Calu3 (cell line): ENCODE results near the gene RAB1A. TPM values are rescaled to one million over a fixed set of nuclear protein-coding genes. Genes with fewer than 3 reads are reported as not detected.

ENCODE experiments used
- BruUV-seq: library from RNA; stranded (reverse); fragments of 400-500 nt; replicated peaks from 2 replicates; lab custom pipeline; 2021; lab: Mats Ljungman, UMichigan
- CTCF ChIA-PET: fragments of 300-600 bp; sonication (Branson Sonifier 250); formaldehyde crosslinking; loops from one replicate; lab custom pipeline; 2022; ENCODE audit warnings: antibody characterized with exemption; lab: Charles Lee
- DNase-seq: peaks from one replicate; pipeline ENCODE4 v3.0.0; 2022
- H3K27ac Mint-ChIP-seq: one replicate; pipeline ENCODE4 v1.8.0; 2022; ENCODE audit warnings: mixed read lengths; ENCODE audit not compliant: unreplicated experiment
- H3K27me3 Mint-ChIP-seq: one replicate; pipeline ENCODE4 v1.8.0; 2022; ENCODE audit warnings: mixed read lengths; ENCODE audit not compliant: unreplicated experiment
- H3K36me3 Mint-ChIP-seq: one replicate; pipeline ENCODE4 v1.8.0; 2022; ENCODE audit warnings: mild to moderate bottlenecking, moderate library complexity, mixed read lengths; ENCODE audit not compliant: insufficient read depth, unreplicated experiment
- H3K4me1 Mint-ChIP-seq: one replicate; pipeline ENCODE4 v1.8.0; 2022; ENCODE audit warnings: mild to moderate bottlenecking, low read depth, mixed read lengths; ENCODE audit not compliant: unreplicated experiment
- H3K4me3 Mint-ChIP-seq: one replicate; pipeline ENCODE4 v1.8.0; 2022; ENCODE audit warnings: mild to moderate bottlenecking, low read depth, moderate library complexity, mixed read lengths; ENCODE audit not compliant: unreplicated experiment
- H3K9me3 Mint-ChIP-seq: one replicate; pipeline ENCODE4 v1.8.0; 2022; ENCODE audit warnings: low read depth, mixed read lengths; ENCODE audit not compliant: unreplicated experiment
- CTCF ChIP-seq: fragments of 200-600 bp; IDR thresholded peaks from one replicate; pipeline ENCODE4 v1.8.0; 2022; ENCODE audit warnings: antibody characterized with exemption; ENCODE audit not compliant: unreplicated experiment
- intact Hi-C: fragments of 100-400 bp; cut with micrococcal nuclease; formaldehyde crosslinking; loops from one replicate; pipeline ENCODE4 v1.10.0; 2022; ENCODE audit not compliant: unreplicated experiment
- total RNA-seq: library from RNA; stranded (reverse); gene quantifications from 2 replicates; pipeline ENCODE4 v1.2.3, GENCODE V29; 2022

Gene RAB1A
- total RNA-seq, 1 experiment from 2014 or later: 148 TPM

DNA sequence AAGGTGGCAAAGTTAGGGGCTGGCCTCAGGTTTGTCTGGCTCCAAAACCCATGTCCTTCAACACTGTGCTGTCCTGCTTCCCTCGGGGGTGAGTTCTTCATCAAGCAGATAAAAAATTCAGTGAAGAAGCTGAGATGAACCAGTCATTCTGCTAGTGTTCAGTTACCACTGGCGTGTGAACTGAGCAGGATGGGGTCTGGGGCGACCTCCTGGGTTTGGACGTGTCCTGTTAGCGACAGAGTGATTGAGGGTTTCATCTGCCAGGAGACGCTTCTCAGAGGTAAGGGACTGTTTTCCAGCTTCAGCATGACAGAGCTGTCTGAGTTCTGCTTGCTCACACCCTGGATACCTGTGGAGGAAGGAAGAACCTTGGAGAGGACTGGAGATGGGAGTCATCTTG, 59.0 kb downstream of the RAB1A start:
- no peak for TF ChIP-seq CTCF
- Mint-ChIP-seq H3K36me3 (peaks cover 49% of the 10 kb centered on the region), H3K27ac (peak overlapping the region; percentile 38), H3K4me1 (no peaks in the 10 kb centered on the region), H3K4me3 (no peak overlapping the region), H3K9me3 (no peaks in the 10 kb centered on the region), H3K27me3 (no peaks in the 10 kb centered on the region)
- no peak for DNase-seq
- BruUV-seq: no TSS peak
- CTCF ChIA-PET: interaction anchor here (1.7 kb wide), 1 partner anchor 98 kb away, joined by 9 read pairs; no protein-coding TSS in a partner anchor
- intact Hi-C loops: no loop called here

- CTCF ChIA-PET: interaction anchor here (1.7 kb wide), 1 partner anchor 99 kb away, joined by 9 read pairs; no protein-coding TSS in a partner anchor
- no TSS peak for BruUV-seq
- Mint-ChIP-seq H3K36me3 (peaks cover 49% of the 10 kb centered on the region), H3K27ac (peak overlapping the region; percentile 38), H3K9me3 (no peaks in the 10 kb centered on the region), H3K4me3 (no peak overlapping the region), H3K27me3 (no peaks in the 10 kb centered on the region), H3K4me1 (no peaks in the 10 kb centered on the region)
- no peak for DNase-seq
- intact Hi-C loops: no loop called here
- no peak for TF ChIP-seq CTCF
Observed at GRCh38 chr2:65070172-65070830, 59.6 kb downstream of the RAB1A start.

GRCh38 chr2:65069439-65069824, 60.5 kb downstream of the RAB1A start:
- Mint-ChIP-seq H3K27ac (no peak overlapping the region), H3K4me3 (no peak overlapping the region), H3K9me3 (no peaks in the 10 kb centered on the region), H3K36me3 (peaks cover 49% of the 10 kb centered on the region), H3K27me3 (no peaks in the 10 kb centered on the region), H3K4me1 (peaks cover 8% of the 10 kb centered on the region)
- CTCF ChIA-PET: no interaction called here
- no peak for TF ChIP-seq CTCF
- no TSS peak for BruUV-seq
- intact Hi-C loops: no loop called here
- DNase-seq: no peak

DNA sequence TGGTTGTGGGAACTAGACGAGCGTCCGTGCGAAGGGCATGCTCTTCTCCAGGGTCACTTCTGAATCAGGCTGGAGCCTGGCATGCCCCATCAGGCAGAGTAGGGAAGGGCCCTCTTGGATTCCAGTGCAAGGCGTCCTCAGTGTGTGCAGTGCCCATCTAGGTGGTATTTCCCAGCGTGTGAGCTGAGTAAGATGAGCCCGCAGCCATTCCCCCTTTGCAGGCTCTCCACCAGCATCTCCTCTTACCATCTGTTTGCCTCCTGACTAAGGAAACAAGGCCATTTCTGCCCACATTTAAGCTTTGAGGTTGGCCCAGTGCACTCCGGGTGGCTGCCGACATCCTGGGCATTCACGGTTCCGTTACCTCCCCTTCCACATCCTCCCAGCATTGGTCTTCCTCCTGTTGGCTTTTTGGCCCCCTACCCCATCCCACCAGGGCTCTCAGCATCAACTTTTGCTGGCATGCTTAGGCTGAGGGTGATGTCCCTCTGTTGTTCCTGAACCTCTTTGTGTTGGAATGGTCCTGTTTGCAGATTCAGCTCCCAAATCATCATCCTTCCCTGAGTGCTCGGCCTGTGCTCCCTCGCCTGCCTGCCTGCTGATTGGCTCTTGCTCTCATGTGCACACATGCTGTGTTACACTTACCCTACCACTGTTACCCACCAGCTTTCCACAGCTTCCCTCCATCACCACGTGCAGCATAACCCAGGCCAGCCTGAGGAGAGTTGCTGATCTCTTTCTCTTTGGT, 61.9 kb downstream of the RAB1A start:
- no peak overlapping the region for H3K4me3 Mint-ChIP-seq
- H3K27me3 Mint-ChIP-seq: no peaks in the 10 kb centered on the region
- peaks cover 43% of the 10 kb centered on the region for H3K36me3 Mint-ChIP-seq
- no peak for TF ChIP-seq CTCF
- H3K9me3 Mint-ChIP-seq: no peaks in the 10 kb centered on the region
- CTCF ChIA-PET: no interaction called here
- no TSS peak for BruUV-seq
- no peak for DNase-seq
- intact Hi-C loops: no loop called here
- H3K4me1 Mint-ChIP-seq: peaks cover 8% of the 10 kb centered on the region
- H3K27ac Mint-ChIP-seq: no peak overlapping the region
